ENCODE measurements around the gene MAVS.

DNA sequence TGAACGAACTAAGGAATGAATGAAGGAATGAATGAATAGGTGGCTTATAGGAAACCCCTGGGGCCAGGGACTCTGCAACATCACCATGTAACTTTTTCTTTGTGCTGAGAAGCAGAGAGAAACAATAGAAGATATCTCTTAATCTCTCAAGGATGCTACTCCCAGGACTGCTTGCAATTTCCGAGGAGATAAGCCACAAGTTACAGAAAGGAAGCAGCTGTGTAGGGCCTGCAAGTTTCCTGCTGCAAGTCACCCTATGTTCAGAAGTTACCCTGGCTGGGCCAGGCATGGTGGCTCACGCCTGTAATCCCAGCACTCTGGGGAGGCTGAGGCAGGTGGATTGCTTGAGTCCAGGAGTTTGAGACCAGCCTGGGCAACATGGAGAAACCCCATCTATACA is 7.3 kb upstream of the MAVS start:
- TF ChIP-seq, protein P1, sequence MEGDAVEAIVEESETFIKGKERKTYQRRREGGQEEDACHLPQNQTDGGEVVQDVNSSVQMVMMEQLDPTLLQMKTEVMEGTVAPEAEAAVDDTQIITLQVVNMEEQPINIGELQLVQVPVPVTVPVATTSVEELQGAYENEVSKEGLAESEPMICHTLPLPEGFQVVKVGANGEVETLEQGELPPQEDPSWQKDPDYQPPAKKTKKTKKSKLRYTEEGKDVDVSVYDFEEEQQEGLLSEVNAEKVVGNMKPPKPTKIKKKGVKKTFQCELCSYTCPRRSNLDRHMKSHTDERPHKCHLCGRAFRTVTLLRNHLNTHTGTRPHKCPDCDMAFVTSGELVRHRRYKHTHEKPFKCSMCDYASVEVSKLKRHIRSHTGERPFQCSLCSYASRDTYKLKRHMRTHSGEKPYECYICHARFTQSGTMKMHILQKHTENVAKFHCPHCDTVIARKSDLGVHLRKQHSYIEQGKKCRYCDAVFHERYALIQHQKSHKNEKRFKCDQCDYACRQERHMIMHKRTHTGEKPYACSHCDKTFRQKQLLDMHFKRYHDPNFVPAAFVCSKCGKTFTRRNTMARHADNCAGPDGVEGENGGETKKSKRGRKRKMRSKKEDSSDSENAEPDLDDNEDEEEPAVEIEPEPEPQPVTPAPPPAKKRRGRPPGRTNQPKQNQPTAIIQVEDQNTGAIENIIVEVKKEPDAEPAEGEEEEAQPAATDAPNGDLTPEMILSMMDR (conservative IDR thresholded peaks at IDR 0.05; ENCODE audit: low read depth, low read length), result no peak
- TF ChIP-seq EZH2 (IDR thresholded peaks at IDR 0.05; ENCODE audit: low read length, unreplicated experiment), result no peak
- TF ChIP-seq EZH2phosphoT487 (IDR thresholded peaks at IDR 0.05; ENCODE audit: borderline replicate concordance, low read length), result no peak
